Fibroblast of villous mesenchyme (primary cell): ENCODE results near the gene RECQL5. TPM values are rescaled to one million over a fixed set of nuclear protein-coding genes. Genes with fewer than 3 reads are reported as not detected.

Experiments
- DNase-seq: peaks from one replicate; pipeline ENCODE4 v3.0.0-alpha.2; 2010; ENCODE audit warnings: low read depth
- H3K4me3 ChIP-seq: 2 replicates; pipeline ENCODE4 v1.5.1; 2011; ENCODE audit warnings: low read depth, mild to moderate bottlenecking, low read length
- CTCF ChIP-seq: IDR thresholded peaks from 2 replicates; pipeline ENCODE4 v1.5.1; 2012; ENCODE audit warnings: low read depth, mild to moderate bottlenecking, low read length; ENCODE audit not compliant: insufficient read depth
- total RNA-seq: library from RNA; depleted of rRNA; stranded (reverse); fragments of >200 nt; gene quantifications from 2 replicates; pipeline ENCODE4 v1.2.3, GENCODE V29; 2012

The RECQL5 gene
- total RNA-seq, 1 donor = 20.7 TPM

- no peak overlapping the region for H3K4me3 ChIP-seq
- TF ChIP-seq CTCF = no peak
- no peak for DNase-seq
These were observed 75.9 kb downstream of the RECQL5 start for GRCh38 chr17:75590849-75591721.

GRCh38 chr17:75590314-75590761, 76.6 kb downstream of the RECQL5 start:
- no peak for DNase-seq
- TF ChIP-seq CTCF = no peak
- no peak overlapping the region for H3K4me3 ChIP-seq

GRCh38 chr17:75589919-75590303, 77.0 kb downstream of the RECQL5 start:
- peak overlapping the region; percentile 55 for H3K4me3 ChIP-seq
- no peak for DNase-seq
- TF ChIP-seq CTCF = no peak

- peak overlapping the region; percentile 55 for H3K4me3 ChIP-seq
- TF ChIP-seq CTCF = peak; percentile 37
- DNase-seq = peak; percentile 88
These were observed 77.7 kb downstream of the RECQL5 start for GRCh38 chr17:75589012-75589918.

- peak overlapping the region; percentile 54 for H3K4me3 ChIP-seq
- no peak for TF ChIP-seq CTCF
- no peak for DNase-seq
These were observed 78.3 kb downstream of the RECQL5 start for GRCh38 chr17:75588596-75589011.

GRCh38 chr17:75587675-75588595, 79.0 kb downstream of the RECQL5 start, which contains the start of gene MYO15B:
TSS of gene MYO15B (plus strand) at chr17:75587800. CDS start at chr17:75588058, 258 bp downstream.
- peak within 1 kb of the TSS; percentile 54 for H3K4me3 ChIP-seq
- TF ChIP-seq CTCF = no peak
- peak; percentile 27 for DNase-seq
